ENCODE measurements around the gene DPP6.

DPP6 gene

DNA sequence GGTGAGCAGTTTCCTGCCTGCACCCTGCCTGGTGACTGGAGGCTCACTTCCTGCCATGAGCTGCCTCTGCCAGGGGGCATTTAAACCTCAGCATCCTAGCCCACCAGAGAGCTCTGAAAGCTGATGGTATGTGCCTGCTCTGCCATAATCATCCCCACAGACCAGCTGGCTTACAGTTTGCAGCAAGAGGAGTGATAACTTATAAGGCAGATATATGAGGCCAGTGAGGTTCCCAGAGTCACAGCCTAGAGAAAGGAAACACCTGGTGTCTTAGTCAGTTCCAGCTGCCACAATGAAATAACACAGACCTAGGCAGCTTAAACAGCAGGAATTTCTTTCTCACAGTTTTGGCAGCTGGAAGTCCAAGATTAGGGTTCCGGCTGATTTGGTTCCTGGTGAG, 718.8 kb downstream of the DPP6 start:
- DNase-seq (ENCODE audit: low read depth): no peak
- H3K4me3 ChIP-seq (ENCODE audit: low read depth, low read length): no peak overlapping the region
- TF ChIP-seq, protein P1, sequence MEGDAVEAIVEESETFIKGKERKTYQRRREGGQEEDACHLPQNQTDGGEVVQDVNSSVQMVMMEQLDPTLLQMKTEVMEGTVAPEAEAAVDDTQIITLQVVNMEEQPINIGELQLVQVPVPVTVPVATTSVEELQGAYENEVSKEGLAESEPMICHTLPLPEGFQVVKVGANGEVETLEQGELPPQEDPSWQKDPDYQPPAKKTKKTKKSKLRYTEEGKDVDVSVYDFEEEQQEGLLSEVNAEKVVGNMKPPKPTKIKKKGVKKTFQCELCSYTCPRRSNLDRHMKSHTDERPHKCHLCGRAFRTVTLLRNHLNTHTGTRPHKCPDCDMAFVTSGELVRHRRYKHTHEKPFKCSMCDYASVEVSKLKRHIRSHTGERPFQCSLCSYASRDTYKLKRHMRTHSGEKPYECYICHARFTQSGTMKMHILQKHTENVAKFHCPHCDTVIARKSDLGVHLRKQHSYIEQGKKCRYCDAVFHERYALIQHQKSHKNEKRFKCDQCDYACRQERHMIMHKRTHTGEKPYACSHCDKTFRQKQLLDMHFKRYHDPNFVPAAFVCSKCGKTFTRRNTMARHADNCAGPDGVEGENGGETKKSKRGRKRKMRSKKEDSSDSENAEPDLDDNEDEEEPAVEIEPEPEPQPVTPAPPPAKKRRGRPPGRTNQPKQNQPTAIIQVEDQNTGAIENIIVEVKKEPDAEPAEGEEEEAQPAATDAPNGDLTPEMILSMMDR (IDR thresholded peaks at IDR 0.05; ENCODE audit: low read depth, low read length, missing control alignments): no peak

GRCh38 chr7:154774303-154774969, 722.2 kb downstream of the DPP6 start:
- DNase-seq (ENCODE audit: low read depth): no peak

DNA sequence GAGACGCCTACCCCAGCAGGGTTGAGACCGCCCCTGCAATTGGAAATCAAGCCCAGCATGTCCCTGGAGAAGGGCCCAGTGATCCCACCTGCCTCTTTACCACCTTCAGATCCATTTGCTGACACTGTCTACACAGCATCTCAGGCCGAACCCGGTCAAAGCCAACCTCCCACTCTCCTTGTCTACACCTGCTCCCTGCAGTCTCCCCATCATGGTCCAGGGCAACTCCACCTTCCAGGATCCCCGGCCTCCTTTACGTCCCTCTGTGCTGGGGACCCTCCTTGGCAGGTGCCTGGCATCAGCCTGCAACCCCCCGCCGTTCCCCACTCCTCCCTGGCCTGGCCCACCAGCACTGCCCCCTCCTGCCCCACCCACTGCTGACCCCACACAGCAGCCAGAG, 723.5 kb downstream of the DPP6 start:
- no peak overlapping the region for H3K4me3 ChIP-seq (ENCODE audit: low read depth, low read length)
- TF ChIP-seq, protein P1 (IDR thresholded peaks at IDR 0.05; ENCODE audit: low read depth, low read length, missing control alignments): no peak
- DNase-seq (ENCODE audit: low read depth): no peak

More at GRCh38 chr7:154774303-154774969, 722.2 kb downstream of the DPP6 start:
- no peak overlapping the region for H3K4me3 ChIP-seq (ENCODE audit: low read depth, low read length)
- TF ChIP-seq, protein P1 (IDR thresholded peaks at IDR 0.05; ENCODE audit: low read depth, low read length, missing control alignments): no peak

DNA sequence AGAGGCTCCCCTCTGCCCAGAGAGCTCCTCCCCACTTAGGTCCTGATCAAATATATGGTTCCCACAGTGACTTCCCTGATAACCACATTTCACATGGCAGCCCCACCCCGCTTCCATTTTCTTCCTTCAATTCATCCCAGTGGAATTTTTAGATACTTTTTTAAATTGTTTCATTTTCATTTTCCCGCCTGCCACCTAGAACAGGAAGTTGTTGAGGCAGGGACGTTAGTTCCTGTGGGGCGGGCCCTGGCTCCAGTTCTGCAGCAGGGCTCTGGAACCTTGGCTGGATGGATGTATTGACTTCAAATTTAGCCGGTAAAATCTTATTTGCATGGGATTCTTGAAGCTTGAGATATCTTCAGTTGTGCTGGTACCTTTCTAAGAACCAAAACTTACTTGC, 724.2 kb downstream of the DPP6 start:
- H3K4me3 ChIP-seq (ENCODE audit: low read depth, low read length): no peak overlapping the region
- DNase-seq (ENCODE audit: low read depth): no peak
- TF ChIP-seq, protein P1 (IDR thresholded peaks at IDR 0.05; ENCODE audit: low read depth, low read length, missing control alignments): no peak

DNA sequence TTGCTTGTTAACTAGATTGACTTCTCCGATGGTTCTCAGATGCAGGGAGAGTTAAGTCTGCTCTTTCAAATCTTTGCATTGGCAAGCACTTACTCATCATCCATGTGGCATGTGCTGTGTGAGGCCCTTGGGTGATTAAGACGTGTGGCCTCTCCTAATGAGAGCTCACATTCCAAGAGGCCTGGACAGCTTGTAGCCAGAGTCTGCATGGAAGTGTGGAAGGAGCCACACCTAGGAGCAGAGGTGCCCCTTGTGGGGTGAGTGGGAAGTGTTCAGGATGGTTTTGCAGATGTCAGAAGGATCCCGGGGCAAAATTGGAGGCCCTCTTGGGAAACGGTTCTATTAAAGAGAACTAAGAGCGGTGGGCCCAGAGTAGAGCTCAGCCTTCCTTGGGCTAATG, 724.8 kb downstream of the DPP6 start:
- H3K4me3 ChIP-seq (ENCODE audit: low read depth, low read length): no peak overlapping the region
- TF ChIP-seq, protein P1 (IDR thresholded peaks at IDR 0.05; ENCODE audit: low read depth, low read length, missing control alignments): peak; percentile 6
- no peak for DNase-seq (ENCODE audit: low read depth)

DNA sequence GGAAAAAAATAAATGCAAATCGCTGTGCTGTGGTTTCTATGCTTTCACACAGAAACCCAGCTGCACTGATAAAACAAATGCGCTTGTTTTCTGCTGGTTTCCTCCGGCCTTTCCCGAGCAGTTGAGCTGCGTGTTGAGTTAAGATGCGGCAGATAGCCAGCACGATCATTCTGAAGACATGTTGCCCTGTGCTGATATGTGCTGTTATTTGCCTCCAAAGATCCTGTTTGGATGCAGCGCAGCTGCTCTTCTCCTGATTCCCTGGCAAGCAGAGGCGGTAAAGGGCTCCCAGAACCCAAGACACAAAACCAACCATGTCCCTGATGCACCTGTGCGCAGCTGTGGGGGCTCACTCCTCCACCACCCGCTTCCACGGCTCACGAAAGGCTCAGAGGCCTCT, 725.3 kb downstream of the DPP6 start:
- TF ChIP-seq, protein P1 (IDR thresholded peaks at IDR 0.05; ENCODE audit: low read depth, low read length, missing control alignments): no peak
- H3K4me3 ChIP-seq (ENCODE audit: low read depth, low read length): no peak overlapping the region
- no peak for DNase-seq (ENCODE audit: low read depth)

DNA sequence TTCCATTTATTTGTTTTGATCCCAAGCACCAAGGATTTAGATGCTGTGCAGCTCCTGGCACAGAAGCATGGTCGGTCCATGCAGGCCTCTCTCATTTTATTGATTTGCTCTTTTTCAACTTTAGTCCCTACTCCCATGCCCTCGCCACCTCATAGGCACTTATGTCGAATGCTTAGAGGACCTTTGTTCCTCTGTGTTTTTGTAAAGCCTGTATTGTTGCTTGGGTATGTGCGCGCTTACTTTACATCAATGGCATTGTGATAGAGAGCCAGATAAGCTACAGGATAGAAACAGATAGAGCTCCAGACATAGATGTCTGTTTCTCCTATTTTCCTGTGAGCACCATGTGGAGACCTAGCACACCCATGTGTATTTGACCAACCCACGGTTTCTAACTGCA, 725.7 kb downstream of the DPP6 start:
- H3K4me3 ChIP-seq (ENCODE audit: low read depth, low read length): no peak overlapping the region
- no peak for DNase-seq (ENCODE audit: low read depth)
- TF ChIP-seq, protein P1 (IDR thresholded peaks at IDR 0.05; ENCODE audit: low read depth, low read length, missing control alignments): no peak
